ENCODE measurements around the gene GALNT17. TPM values are rescaled to one million over a fixed set of nuclear protein-coding genes. Genes with fewer than 3 reads are reported as not detected.

GALNT17 gene
- total RNA-seq, 1 experiment from 2014 or later: not detected

GRCh38 chr7:71627651-71628050, 495.7 kb downstream of the GALNT17 start:
- POLR2A ChIA-PET: no interaction called here
- in situ Hi-C loops (cut with HindIII; ENCODE audit: low pct_unique_long_range_greater_than_20kb, low sequenced_read_pairs): no loop called here
- DNase-seq (ENCODE audit: low read depth, low spot score): no peak

GRCh38 chr7:71630516-71630915, 498.6 kb downstream of the GALNT17 start:
- no peak overlapping the region for H3K27ac ChIP-seq (ENCODE audit: low read length)
- H3K4me3 ChIP-seq (ENCODE audit: low read depth in 2 of 2, low read length in 2 of 2): no peak overlapping the region
- no peak for ATAC-seq
- POLR2A ChIA-PET: no interaction called here
- intact Hi-C loops (cut with micrococcal nuclease; ENCODE audit: unreplicated experiment): no loop called here
- peaks cover 10% of the 10 kb centered on the region for H3K4me1 ChIP-seq (ENCODE audit: control insufficient read depth, insufficient read depth, low read length)
- in situ Hi-C loops (cut with HindIII; ENCODE audit: low pct_unique_long_range_greater_than_20kb, low sequenced_read_pairs): no loop called here
- no peak for TF ChIP-seq REST (IDR thresholded peaks at IDR 0.05; ENCODE audit: insufficient read depth in 1 of 2, low read depth in 2 of 2, low read length in 1 of 2)
- TF ChIP-seq CTCF (IDR thresholded peaks at IDR 0.05): no peak
- TF ChIP-seq TCF7L2 (IDR thresholded peaks at IDR 0.05; ENCODE audit: low read depth, low read length): no peak
- no peak for TF ChIP-seq SIN3A (IDR thresholded peaks at IDR 0.05; ENCODE audit: borderline replicate concordance, insufficient read depth, low read depth, low read length)
- TF ChIP-seq POLR2AphosphoS5 (IDR thresholded peaks at IDR 0.05; ENCODE audit: low read depth, low read length): no peak
- no peak for DNase-seq (ENCODE audit: low read depth, low spot score)
- no peaks in the 10 kb centered on the region for H3K27me3 ChIP-seq (ENCODE audit: control insufficient read depth, insufficient read depth, low read length)
- H3K36me3 ChIP-seq (ENCODE audit: control insufficient read depth, insufficient read depth, low read length): no peaks in the 10 kb centered on the region
- CTCF ChIA-PET: no interaction called here
- H3K9me3 ChIP-seq (ENCODE audit: control insufficient read depth, insufficient read depth, low read depth, low read length): no peaks in the 10 kb centered on the region
- BruUV-seq (replicated peaks): no TSS peak

More at GRCh38 chr7:71627651-71628050, 495.7 kb downstream of the GALNT17 start:
- intact Hi-C loops (cut with micrococcal nuclease; ENCODE audit: unreplicated experiment): no loop called here
- TF ChIP-seq POLR2AphosphoS5 (IDR thresholded peaks at IDR 0.05; ENCODE audit: low read depth, low read length) (no peak), REST (IDR thresholded peaks at IDR 0.05; ENCODE audit: insufficient read depth in 1 of 2, low read depth in 2 of 2, low read length in 1 of 2) (no peak), SIN3A (IDR thresholded peaks at IDR 0.05; ENCODE audit: borderline replicate concordance, insufficient read depth, low read depth, low read length) (no peak), CTCF (IDR thresholded peaks at IDR 0.05) (no peak), TCF7L2 (IDR thresholded peaks at IDR 0.05; ENCODE audit: low read depth, low read length) (no peak)
- Histone ChIP-seq H3K4me1 (ENCODE audit: control insufficient read depth, insufficient read depth, low read length) (no peaks in the 10 kb centered on the region), H3K36me3 (ENCODE audit: control insufficient read depth, insufficient read depth, low read length) (no peaks in the 10 kb centered on the region), H3K4me3 (ENCODE audit: low read depth in 2 of 2, low read length in 2 of 2) (no peak overlapping the region), H3K27ac (ENCODE audit: low read length) (no peak overlapping the region), H3K9me3 (ENCODE audit: control insufficient read depth, insufficient read depth, low read depth, low read length) (no peaks in the 10 kb centered on the region), H3K27me3 (ENCODE audit: control insufficient read depth, insufficient read depth, low read length) (no peaks in the 10 kb centered on the region)
- no peak for ATAC-seq
- BruUV-seq (replicated peaks): no TSS peak
- CTCF ChIA-PET: no interaction called here
